ENCODE measurements around the gene POLA1. TPM values are rescaled to one million over a fixed set of nuclear protein-coding genes. Genes with fewer than 3 reads are reported as not detected.
"Not testable (repeated sequence)": the region's sequence is repeated elsewhere in the genome, so short reads cannot be mapped to it uniquely, and the experiment has no call there.

The POLA1 gene
- 23.0 TPM for polyA plus RNA-seq (2013, experiment 1 of 2)
- 20.0 TPM for polyA plus RNA-seq (2013, experiment 2 of 2)

- Histone ChIP-seq H3K36me3 (ENCODE audit: insufficient read depth, low read length) (0 out of 2 replicates have a peak, but pooled peaks cover 5% of the 10 kb centered on the region), H3K4me1 (ENCODE audit: insufficient read depth, low read length) (peaks cover 16% of the 10 kb centered on the region), H3K27ac (ENCODE audit: low read depth, low read length) (peak within 1 kb of the TSS; percentile 79), H3K9ac (ENCODE audit: low read depth, low read length) (peak within 1 kb of the TSS; percentile 93), H3K27me3 (ENCODE audit: insufficient read depth, low read length) (no peaks in the 10 kb centered on the region), H3K9me3 (ENCODE audit: insufficient read depth, low read depth, low read length) (no peaks in the 10 kb centered on the region), H3K4me3 (ENCODE audit: low read length) (peak within 1 kb of the TSS; percentile 89)
- WGBS, result under 1% methylated on average over 68 of the region's 70 CpGs
Measured at GRCh38 chrX:24693453-24694202, at the start of gene POLA1. POLA1 (plus strand) TSS chrX:24693918; CDS start chrX:24693962, 44 bp downstream.

DNA sequence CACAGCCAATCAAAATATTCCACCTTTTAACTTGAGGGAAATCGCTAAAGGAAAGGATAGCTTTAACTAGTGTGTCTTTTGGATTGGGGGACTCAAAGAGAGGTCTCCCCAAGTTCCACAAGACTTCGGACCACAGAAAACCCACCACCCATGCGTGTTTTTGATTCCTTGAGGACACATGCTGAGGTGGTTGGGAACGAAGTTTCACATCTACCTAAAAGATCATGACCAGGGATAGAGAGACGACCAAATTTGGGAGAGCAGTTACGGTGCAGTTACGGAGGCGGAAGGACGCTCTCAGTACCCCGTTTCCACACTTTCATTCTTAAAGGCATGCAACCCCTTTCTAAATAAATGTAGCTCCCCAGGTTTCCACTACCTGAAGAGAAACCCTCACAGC, 47.7 kb upstream of the POLA1 start:
- H3K9me3 ChIP-seq (ENCODE audit: insufficient read depth, low read depth, low read length), result no peaks in the 10 kb centered on the region
- peak overlapping the region; percentile 91 for H3K9ac ChIP-seq (ENCODE audit: low read depth, low read length)
- H3K36me3 ChIP-seq (ENCODE audit: insufficient read depth, low read length), result peaks cover 4% of the 10 kb centered on the region; the same call in 1 of the 2 replicates
- H3K27ac ChIP-seq (ENCODE audit: low read depth, low read length), result peak overlapping the region; percentile 97
- H3K27me3 ChIP-seq (ENCODE audit: insufficient read depth, low read length), result no peaks in the 10 kb centered on the region
- peak overlapping the region; percentile 80 for H3K4me3 ChIP-seq (ENCODE audit: low read length)
- 0% methylated on average over 6 of the region's 10 CpGs for WGBS
- H3K4me1 ChIP-seq (ENCODE audit: insufficient read depth, low read length), result peaks cover 13% of the 10 kb centered on the region

DNA sequence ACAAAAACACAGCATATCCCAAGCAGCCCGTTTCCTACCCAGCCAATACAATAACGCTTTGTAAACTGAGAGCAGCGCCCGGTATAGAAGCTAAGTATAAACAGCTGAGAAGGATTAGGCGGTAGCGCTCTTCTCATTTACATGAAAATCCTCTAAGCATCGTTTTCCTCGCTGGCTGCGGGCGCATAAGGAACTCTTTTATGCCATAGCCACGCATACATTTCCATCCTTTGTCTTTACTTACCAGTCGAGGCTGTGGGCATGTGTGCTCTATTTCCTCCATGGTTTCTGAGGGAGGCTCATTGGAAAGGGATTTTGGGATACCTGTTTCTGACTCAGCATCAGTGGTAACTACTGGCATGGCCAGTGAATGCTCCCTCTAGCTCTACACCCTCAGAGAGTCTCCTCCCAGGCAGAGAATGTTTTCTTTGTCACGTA, 47.0 kb upstream of the POLA1 start:
- Histone ChIP-seq H3K9ac (ENCODE audit: low read depth, low read length) (peak overlapping the region; percentile 91), H3K36me3 (ENCODE audit: insufficient read depth, low read length) (peaks cover 4% of the 10 kb centered on the region; the same call in 1 of the 2 replicates), H3K27me3 (ENCODE audit: insufficient read depth, low read length) (no peaks in the 10 kb centered on the region), H3K4me3 (ENCODE audit: low read length) (peak overlapping the region; percentile 80), H3K4me1 (ENCODE audit: insufficient read depth, low read length) (peaks cover 13% of the 10 kb centered on the region), H3K27ac (ENCODE audit: low read depth, low read length) (peak overlapping the region; percentile 97), H3K9me3 (ENCODE audit: insufficient read depth, low read depth, low read length) (no peaks in the 10 kb centered on the region)
- WGBS, result under 1% methylated on average over 13 of the region's 13 CpGs

GRCh38 chrX:24647257-24648058, 46.3 kb upstream of the POLA1 start, which contains the start of gene PCYT1B:
PCYT1B (minus strand) TSS chrX:24647347; CDS start chrX:24647105, 242 bp downstream.
- Histone ChIP-seq H3K27ac (ENCODE audit: low read depth, low read length) (peak within 1 kb of the TSS; percentile 97), H3K36me3 (ENCODE audit: insufficient read depth, low read length) (peaks cover 4% of the 10 kb centered on the region; the same call in 1 of the 2 replicates), H3K9ac (ENCODE audit: low read depth, low read length) (peak within 1 kb of the TSS; percentile 91), H3K27me3 (ENCODE audit: insufficient read depth, low read length) (no peaks in the 10 kb centered on the region), H3K4me1 (ENCODE audit: insufficient read depth, low read length) (peaks cover 13% of the 10 kb centered on the region), H3K4me3 (ENCODE audit: low read length) (peak within 1 kb of the TSS; percentile 80), H3K9me3 (ENCODE audit: insufficient read depth, low read depth, low read length) (no peaks in the 10 kb centered on the region)
- 1% methylated on average over 24 of the region's 24 CpGs for WGBS

GRCh38 chrX:24648495-24648894, 45.2 kb upstream of the POLA1 start:
- Histone ChIP-seq H3K9ac (ENCODE audit: low read depth, low read length) (no peak overlapping the region), H3K4me3 (ENCODE audit: low read length) (no peak overlapping the region), H3K36me3 (ENCODE audit: insufficient read depth, low read length) (no peaks in the 10 kb centered on the region), H3K27me3 (ENCODE audit: insufficient read depth, low read length) (no peaks in the 10 kb centered on the region), H3K4me1 (ENCODE audit: insufficient read depth, low read length) (peaks cover 13% of the 10 kb centered on the region), H3K27ac (ENCODE audit: low read depth, low read length) (no peak overlapping the region), H3K9me3 (ENCODE audit: insufficient read depth, low read depth, low read length) (no peaks in the 10 kb centered on the region)
- 88% methylated on average over 3 of the region's 6 CpGs for WGBS

DNA sequence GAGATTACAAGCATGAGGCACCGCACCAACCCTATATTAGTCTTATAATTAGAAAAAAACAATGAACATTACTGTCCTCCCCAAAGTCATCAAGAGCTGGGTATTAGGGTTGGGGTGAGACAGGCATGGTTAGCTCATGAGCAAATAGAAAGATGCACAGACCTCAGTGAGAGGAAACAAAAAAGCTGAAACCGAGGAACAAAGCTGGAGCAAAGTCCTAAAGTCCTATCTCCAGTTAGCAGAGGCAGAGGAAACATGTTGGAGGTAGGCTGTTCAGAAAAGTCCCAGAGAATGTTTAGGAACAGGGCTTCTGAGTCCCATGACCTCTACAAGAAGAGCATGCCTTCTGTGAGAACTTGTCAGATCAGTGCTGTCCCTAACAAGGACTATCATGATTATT, 41.9 kb upstream of the POLA1 start:
- Histone ChIP-seq H3K27me3 (ENCODE audit: insufficient read depth, low read length) (no peaks in the 10 kb centered on the region), H3K4me1 (ENCODE audit: insufficient read depth, low read length) (peaks cover 9% of the 10 kb centered on the region), H3K9me3 (ENCODE audit: insufficient read depth, low read depth, low read length) (no peaks in the 10 kb centered on the region), H3K27ac (ENCODE audit: low read depth, low read length) (no peak overlapping the region), H3K4me3 (ENCODE audit: low read length) (no peak overlapping the region), H3K9ac (ENCODE audit: low read depth, low read length) (no peak overlapping the region), H3K36me3 (ENCODE audit: insufficient read depth, low read length) (no peaks in the 10 kb centered on the region)
- WGBS, result 95% methylated on average over 1 of the region's 2 CpGs

DNA sequence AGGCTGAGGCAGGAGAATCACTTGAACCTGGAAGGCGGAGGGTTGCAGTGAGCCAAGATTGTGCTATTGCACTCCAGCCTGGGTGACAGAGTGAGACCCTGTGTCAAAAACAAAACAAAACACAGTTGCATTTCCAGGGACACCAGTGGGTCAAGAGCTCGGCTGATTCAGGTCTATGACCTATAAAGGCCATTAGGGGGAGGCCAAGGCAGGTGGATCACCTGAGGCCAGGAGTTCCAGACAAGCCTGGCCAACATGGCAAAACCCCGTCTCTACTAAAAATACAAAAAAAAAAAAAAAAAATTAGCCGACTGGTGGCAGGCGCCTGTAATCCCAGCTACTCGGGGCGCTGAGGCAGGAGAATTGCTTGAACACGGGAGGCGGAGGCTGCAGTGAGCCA, 38.0 kb upstream of the POLA1 start:
- 73% methylated on average over 8 of the region's 9 CpGs for WGBS
- not testable (repeated sequence) for H3K36me3 ChIP-seq (ENCODE audit: insufficient read depth, low read length)

GRCh38 chrX:24657671-24658386, 35.9 kb upstream of the POLA1 start:
- WGBS, result 53% methylated on average over 4 of the region's 6 CpGs
- no peak overlapping the region for H3K4me3 ChIP-seq (ENCODE audit: low read length)
- H3K27ac ChIP-seq (ENCODE audit: low read depth, low read length), result peak overlapping the region; percentile 68; the same call in 1 of the 2 replicates
- no peaks in the 10 kb centered on the region for H3K27me3 ChIP-seq (ENCODE audit: insufficient read depth, low read length)
- H3K36me3 ChIP-seq (ENCODE audit: insufficient read depth, low read length), result no peaks in the 10 kb centered on the region
- no peaks in the 10 kb centered on the region for H3K9me3 ChIP-seq (ENCODE audit: insufficient read depth, low read depth, low read length)
- 0 out of 2 replicates have a peak, but pooled peaks cover 4% of the 10 kb centered on the region for H3K4me1 ChIP-seq (ENCODE audit: insufficient read depth, low read length)
- no peak overlapping the region for H3K9ac ChIP-seq (ENCODE audit: low read depth, low read length)

More for the DNA sequence above, 38.0 kb upstream of the POLA1 start:
- not testable (repeated sequence) for H3K9ac ChIP-seq (ENCODE audit: low read depth, low read length); H3K4me3 ChIP-seq (ENCODE audit: low read length); H3K4me1 ChIP-seq (ENCODE audit: insufficient read depth, low read length); H3K9me3 ChIP-seq (ENCODE audit: insufficient read depth, low read depth, low read length); H3K27me3 ChIP-seq (ENCODE audit: insufficient read depth, low read length); H3K27ac ChIP-seq (ENCODE audit: low read depth, low read length)

DNA sequence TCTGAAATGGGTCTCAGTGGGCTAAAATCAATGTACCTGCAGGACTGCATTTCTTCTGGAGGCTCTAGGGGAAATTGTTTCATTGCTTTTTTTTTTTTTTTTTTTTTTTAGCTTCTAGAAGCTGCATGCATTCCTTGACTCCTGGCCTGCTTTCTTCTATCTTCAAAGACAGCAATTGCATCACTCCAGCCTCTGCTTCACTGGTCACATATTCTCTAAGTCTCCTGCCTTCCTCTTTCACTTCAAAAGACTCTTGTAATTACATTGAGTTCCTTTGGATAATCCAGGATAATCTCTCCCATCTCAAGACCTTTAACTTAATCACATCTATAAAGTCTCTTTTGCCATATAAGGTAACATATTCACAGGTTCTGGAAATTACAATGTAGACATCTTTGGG, 35.3 kb upstream of the POLA1 start:
- H3K9me3 ChIP-seq (ENCODE audit: insufficient read depth, low read depth, low read length), result no peaks in the 10 kb centered on the region
- no peaks in the 10 kb centered on the region for H3K27me3 ChIP-seq (ENCODE audit: insufficient read depth, low read length)
- H3K4me1 ChIP-seq (ENCODE audit: insufficient read depth, low read length), result 0 out of 2 replicates have a peak, but pooled peaks cover 4% of the 10 kb centered on the region
- no peak overlapping the region for H3K4me3 ChIP-seq (ENCODE audit: low read length)
- no peak overlapping the region for H3K9ac ChIP-seq (ENCODE audit: low read depth, low read length)
- no peaks in the 10 kb centered on the region for H3K36me3 ChIP-seq (ENCODE audit: insufficient read depth, low read length)
- H3K27ac ChIP-seq (ENCODE audit: low read depth, low read length), result peak overlapping the region; percentile 68; the same call in 1 of the 2 replicates

DNA sequence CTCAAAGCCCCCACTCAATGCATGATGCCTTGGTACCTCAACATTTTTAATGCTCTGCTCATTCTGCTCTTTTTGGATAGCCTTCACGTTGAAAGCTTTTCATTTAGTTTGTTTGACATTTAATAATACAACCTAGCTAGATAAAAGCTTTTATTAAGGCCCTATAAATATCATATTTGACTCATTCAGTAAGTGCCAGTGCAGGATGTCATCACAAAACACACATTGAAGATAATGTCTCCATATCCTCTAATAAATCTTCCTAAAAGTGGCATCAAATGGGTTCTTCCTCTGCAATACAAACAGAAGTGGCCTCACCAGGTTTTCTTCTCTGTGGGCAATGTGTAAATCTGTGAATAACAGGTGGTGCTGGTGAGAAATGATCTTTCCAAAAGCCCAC, 34.6 kb upstream of the POLA1 start:
- Histone ChIP-seq H3K9ac (ENCODE audit: low read depth, low read length) (no peak overlapping the region), H3K27me3 (ENCODE audit: insufficient read depth, low read length) (no peaks in the 10 kb centered on the region), H3K27ac (ENCODE audit: low read depth, low read length) (no peak overlapping the region), H3K9me3 (ENCODE audit: insufficient read depth, low read depth, low read length) (no peaks in the 10 kb centered on the region), H3K4me3 (ENCODE audit: low read length) (no peak overlapping the region), H3K4me1 (ENCODE audit: insufficient read depth, low read length) (0 out of 2 replicates have a peak, but pooled peaks cover 4% of the 10 kb centered on the region), H3K36me3 (ENCODE audit: insufficient read depth, low read length) (no peaks in the 10 kb centered on the region)
- 100% methylated on average over 1 of the region's 1 CpG for WGBS

All from HUES64 (cell line).